Measurements from ENCODE around the gene GNPAT.

- TF ChIP-seq, protein P1, sequence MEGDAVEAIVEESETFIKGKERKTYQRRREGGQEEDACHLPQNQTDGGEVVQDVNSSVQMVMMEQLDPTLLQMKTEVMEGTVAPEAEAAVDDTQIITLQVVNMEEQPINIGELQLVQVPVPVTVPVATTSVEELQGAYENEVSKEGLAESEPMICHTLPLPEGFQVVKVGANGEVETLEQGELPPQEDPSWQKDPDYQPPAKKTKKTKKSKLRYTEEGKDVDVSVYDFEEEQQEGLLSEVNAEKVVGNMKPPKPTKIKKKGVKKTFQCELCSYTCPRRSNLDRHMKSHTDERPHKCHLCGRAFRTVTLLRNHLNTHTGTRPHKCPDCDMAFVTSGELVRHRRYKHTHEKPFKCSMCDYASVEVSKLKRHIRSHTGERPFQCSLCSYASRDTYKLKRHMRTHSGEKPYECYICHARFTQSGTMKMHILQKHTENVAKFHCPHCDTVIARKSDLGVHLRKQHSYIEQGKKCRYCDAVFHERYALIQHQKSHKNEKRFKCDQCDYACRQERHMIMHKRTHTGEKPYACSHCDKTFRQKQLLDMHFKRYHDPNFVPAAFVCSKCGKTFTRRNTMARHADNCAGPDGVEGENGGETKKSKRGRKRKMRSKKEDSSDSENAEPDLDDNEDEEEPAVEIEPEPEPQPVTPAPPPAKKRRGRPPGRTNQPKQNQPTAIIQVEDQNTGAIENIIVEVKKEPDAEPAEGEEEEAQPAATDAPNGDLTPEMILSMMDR (IDR thresholded peaks at IDR 0.05; ENCODE audit: low read depth, low read length), result no peak
- no peak for TF ChIP-seq EZH2phosphoT487 (IDR thresholded peaks at IDR 0.05; ENCODE audit: low read depth)
Observed at GRCh38 chr1:231200388-231201031, 40.5 kb upstream of the GNPAT start.

All from OCI-LY3 (cell line).